IMR-90 (cell line): ENCODE measurements around the gene GYG2. TPM values are rescaled to one million over a fixed set of nuclear protein-coding genes. Genes with fewer than 3 reads are reported as not detected.

ENCODE experiments used
- ATAC-seq: fragments of 200-7000 bp; cut with Tn5 transposase; 2 replicates; pipeline ENCODE4 v1.9.1; 2020; ENCODE audit warnings: low read depth, mild to moderate bottlenecking, moderate library complexity
- BruUV-seq: library from RNA; stranded (reverse); fragments of 400-500 nt; replicated peaks from 2 replicates; lab custom pipeline; 2021; lab: Mats Ljungman, UMichigan
- CTCF ChIA-PET: fragments of 300-600 bp; formaldehyde crosslinking; extraction: SDS; loops from one replicate; lab custom pipeline; 2021; ENCODE audit warnings: antibody characterized with exemption; lab: Yijun Ruan, JAX
- POLR2A ChIA-PET: fragments of 300-600 bp; sonication (Branson Sonifier 250); formaldehyde crosslinking; loops from one replicate; lab custom pipeline; 2022; ENCODE audit warnings: antibody characterized with exemption; ENCODE audit not compliant: unreplicated experiment; lab: Charles Lee
- DNase-seq: peaks from one replicate; pipeline ENCODE4 v3.0.0; 2013
- H2AFZ ChIP-seq: replicated peaks from 2 replicates; pipeline ENCODE3; 2013; ENCODE audit warnings: low read length, mild to moderate bottlenecking; ENCODE audit not compliant: poor library complexity
- H2AK5ac ChIP-seq: 2 replicates; pipeline ENCODE4 v1.6.1; 2013; ENCODE audit warnings: low read depth, low read length, inconsistent platforms
- H2AK9ac ChIP-seq: replicated peaks from 2 replicates; pipeline ENCODE3; 2013; ENCODE audit warnings: mild to moderate bottlenecking, low read depth, low read length, moderate library complexity; ENCODE audit not compliant: poor library complexity
- H2BK120ac ChIP-seq: 2 replicates; pipeline ENCODE4 v1.6.1; 2013; ENCODE audit warnings: low read depth, low read length, inconsistent platforms
- H2BK15ac ChIP-seq: 3 replicates; pipeline ENCODE4 v1.6.1; 2013; ENCODE audit warnings: low read depth, low read length, inconsistent platforms
- H2BK20ac ChIP-seq: 2 replicates; pipeline ENCODE4 v1.6.1; 2013; ENCODE audit warnings: low read depth, mild to moderate bottlenecking, inconsistent platforms, low read length, moderate library complexity
- H2BK5ac ChIP-seq: 2 replicates; pipeline ENCODE4 v1.6.1; 2013; ENCODE audit warnings: mild to moderate bottlenecking, low read depth, low read length, inconsistent platforms; ENCODE audit not compliant: poor library complexity, severe bottlenecking
- H3K14ac ChIP-seq: replicated peaks from 2 replicates; pipeline ENCODE4 v1.6.1; 2013; ENCODE audit warnings: low read depth, low read length, inconsistent platforms
- H3K18ac ChIP-seq: 2 replicates; pipeline ENCODE4 v1.6.1; 2013; ENCODE audit warnings: low read depth, low read length, control low read depth
- H3K23ac ChIP-seq: 2 replicates; pipeline ENCODE4 v1.6.1; 2013; ENCODE audit warnings: low read depth, low read length, inconsistent platforms
- H3K27ac ChIP-seq: 2 replicates; pipeline ENCODE4 v1.5.1; 2013; ENCODE audit warnings: mild to moderate bottlenecking, control low read depth, low read length; ENCODE audit not compliant: insufficient read depth
- H3K27me3 ChIP-seq: 2 replicates; pipeline ENCODE4 v1.6.1; 2013; ENCODE audit warnings: low read length; ENCODE audit not compliant: control insufficient read depth, insufficient read depth
- H3K36me3 ChIP-seq: 2 replicates; pipeline ENCODE4 v1.6.1; 2013; ENCODE audit warnings: low read length, mixed read lengths; ENCODE audit not compliant: control insufficient read depth, insufficient read depth
- H3K4ac ChIP-seq: 2 replicates; pipeline ENCODE4 v1.6.1; 2013; ENCODE audit warnings: low read depth, low read length, inconsistent platforms
- H3K4me1 ChIP-seq: 2 replicates; pipeline ENCODE4 v1.6.1; 2013; ENCODE audit warnings: low read length, mixed read lengths; ENCODE audit not compliant: control insufficient read depth, insufficient read depth
- H3K4me2 ChIP-seq: 2 replicates; pipeline ENCODE4 v1.6.1; 2013; ENCODE audit warnings: low read depth, mild to moderate bottlenecking, control low read depth, low read length, moderate library complexity
- H3K4me3 ChIP-seq: 2 replicates; pipeline ENCODE4 v1.5.1; 2013; ENCODE audit warnings: low read depth, mild to moderate bottlenecking, control low read depth, low read length, moderate library complexity; ENCODE audit not compliant: insufficient read depth
- H3K56ac ChIP-seq: 2 replicates; pipeline ENCODE4 v1.6.1; 2013; ENCODE audit warnings: low read length, inconsistent platforms; ENCODE audit not compliant: insufficient read depth; ENCODE audit errors: extremely low read depth
- H3K79me1 ChIP-seq, 2 experiments: 2 replicates each; pipeline ENCODE4 v1.6.1; 2013; ENCODE audit warnings: low read length in 2 of 2, inconsistent platforms in 1 of 2, low read depth in 1 of 2
- H3K9ac ChIP-seq: 2 replicates; pipeline ENCODE4 v1.6.1; 2013; ENCODE audit warnings: low read depth, low read length, control low read depth
- H3K9me1 ChIP-seq: 2 replicates; pipeline ENCODE4 v1.6.1; 2013; ENCODE audit warnings: low read length, inconsistent platforms; ENCODE audit not compliant: insufficient read depth
- H3K9me3 ChIP-seq: 2 replicates; pipeline ENCODE4 v1.6.1; 2013; ENCODE audit warnings: low read length; ENCODE audit not compliant: control insufficient read depth, insufficient read depth
- H4K20me1 ChIP-seq: 2 replicates; pipeline ENCODE4 v1.6.1; 2013; ENCODE audit warnings: low read length, inconsistent platforms; ENCODE audit not compliant: insufficient read depth
- H4K5ac ChIP-seq: 2 replicates; pipeline ENCODE4 v1.6.1; 2013; ENCODE audit warnings: mild to moderate bottlenecking, low read depth, low read length, control low read depth
- H4K8ac ChIP-seq, 2 experiments: 2 replicates each; pipeline ENCODE4 v1.6.1; 2013; ENCODE audit warnings: low read depth in 2 of 2, low read length in 2 of 2, control low read depth in 1 of 2, inconsistent platforms in 1 of 2
- H4K91ac ChIP-seq: 2 replicates; pipeline ENCODE4 v1.6.1; 2013; ENCODE audit warnings: low read depth, low read length, inconsistent platforms; ENCODE audit not compliant: insufficient read depth
- BHLHE40 ChIP-seq: fragments of 150-350 bp; IDR thresholded peaks from 2 replicates; pipeline ENCODE4 v1.6.1; 2016; ENCODE audit warnings: mild to moderate bottlenecking, low read depth, low read length
- CEBPB ChIP-seq: IDR thresholded peaks from 2 replicates; pipeline ENCODE4 v1.6.1; 2012; ENCODE audit warnings: low read depth, low read length, improper control_type of control experiment
- CHD1 ChIP-seq: IDR thresholded peaks from 2 replicates; pipeline ENCODE4 v1.6.1; 2012; ENCODE audit warnings: low read depth, low read length, improper control_type of control experiment
- CTCF ChIP-seq: conservative IDR thresholded peaks from 2 replicates; pipeline ENCODE4 v1.5.1; 2012; ENCODE audit warnings: mild to moderate bottlenecking, low read depth, low read length, improper control_type of control experiment
- FOS ChIP-seq: fragments of 150-350 bp; IDR thresholded peaks from 2 replicates; pipeline ENCODE4 v1.6.1; 2016; ENCODE audit warnings: low read depth, low read length
- MAFK ChIP-seq: IDR thresholded peaks from 2 replicates; pipeline ENCODE4 v1.6.1; 2012; ENCODE audit warnings: low read depth, low read length, improper control_type of control experiment
- MAZ ChIP-seq: IDR thresholded peaks from 2 replicates; pipeline ENCODE4 v1.6.1; 2012; ENCODE audit warnings: low read depth, mild to moderate bottlenecking, low read length, improper control_type of control experiment, moderate library complexity, borderline replicate concordance
- MXI1 ChIP-seq: IDR thresholded peaks from 2 replicates; pipeline ENCODE4 v1.6.1; 2012; ENCODE audit warnings: low read depth, mild to moderate bottlenecking, low read length, moderate library complexity, borderline replicate concordance
- NFE2L2 ChIP-seq: fragments of 150-350 bp; IDR thresholded peaks from 2 replicates; pipeline ENCODE4 v1.6.1; 2016; ENCODE audit warnings: low read depth, mild to moderate bottlenecking, low read length
- RAD21 ChIP-seq: IDR thresholded peaks from 2 replicates; pipeline ENCODE4 v1.6.1; 2012; ENCODE audit warnings: low read length, improper control_type of control experiment
- RCOR1 ChIP-seq: IDR thresholded peaks from 2 replicates; pipeline ENCODE4 v1.6.1; 2012; ENCODE audit warnings: mild to moderate bottlenecking, low read length, improper control_type of control experiment; ENCODE audit not compliant: insufficient replicate concordance
- RFX5 ChIP-seq: IDR thresholded peaks from 2 replicates; pipeline ENCODE4 v1.8.0; 2012; ENCODE audit warnings: low read depth, mild to moderate bottlenecking, low read length, moderate library complexity
- SMC3 ChIP-seq: fragments of 150-350 bp; IDR thresholded peaks from 2 replicates; pipeline ENCODE4 v1.6.1; 2016; ENCODE audit warnings: low read depth, mild to moderate bottlenecking, antibody characterized with exemption, low read length, moderate library complexity
- WGBS, 2 experiments: methylation state at CpG; one replicate each; pipeline versions ENCODE4 v1.1.5 to v1.1.7; 2013; ENCODE audit warnings: missing lambda C conversion rate in 2 of 2; ENCODE audit not compliant: insufficient read length in 1 of 2; ENCODE audit errors: extremely low coverage in 2 of 2; 5-methylcytosine and 5-hydroxymethylcytosine counted together
- dilution Hi-C: fragments of 300-500 bp; cut with HindIII; formaldehyde crosslinking; loops from one replicate; pipeline ENCODE4 v1.14.3; 2018; ENCODE audit warnings: low sequenced_read_pairs; ENCODE audit not compliant: unreplicated experiment
- in situ Hi-C: fragments of 300-500 bp; cut with MboI; formaldehyde crosslinking; loops from 3 replicates; pipeline ENCODE4 v1.14.3; 2019; ENCODE audit warnings: low sequenced_read_pairs, inconsistent platforms, mixed read lengths
- intact Hi-C: fragments of 100-400 bp; cut with micrococcal nuclease; formaldehyde crosslinking; loops from 2 replicates; pipeline ENCODE4 v1.10.0; 2022
- polyA plus RNA-seq, 3 experiments: library from polyadenylated mRNA; depleted of rRNA; stranded (reverse); fragments of >200 nt; gene quantifications; 2 replicates each; pipeline ENCODE4 v1.2.3, GENCODE V29; 2012; ENCODE audit warnings: low replicate concordance in 1 of 3
- total RNA-seq: library from RNA; depleted of rRNA; stranded (reverse); fragments of >200 nt; gene quantifications from 2 replicates; pipeline ENCODE4 v1.2.3, GENCODE V29; 2012
- TF ChIP-seq, protein P1 (sequence below): fragments of 150-350 bp; IDR thresholded peaks from 2 replicates; pipeline ENCODE4 v1.6.1; 2016; ENCODE audit warnings: low read depth, mild to moderate bottlenecking, low read length, moderate library complexity, borderline replicate concordance

Gene GYG2
- total and polyA plus RNA-seq, 2 of the 4 experiments (the other 2 are of a cell fraction) = 9.6 to 13.1 TPM

DNA sequence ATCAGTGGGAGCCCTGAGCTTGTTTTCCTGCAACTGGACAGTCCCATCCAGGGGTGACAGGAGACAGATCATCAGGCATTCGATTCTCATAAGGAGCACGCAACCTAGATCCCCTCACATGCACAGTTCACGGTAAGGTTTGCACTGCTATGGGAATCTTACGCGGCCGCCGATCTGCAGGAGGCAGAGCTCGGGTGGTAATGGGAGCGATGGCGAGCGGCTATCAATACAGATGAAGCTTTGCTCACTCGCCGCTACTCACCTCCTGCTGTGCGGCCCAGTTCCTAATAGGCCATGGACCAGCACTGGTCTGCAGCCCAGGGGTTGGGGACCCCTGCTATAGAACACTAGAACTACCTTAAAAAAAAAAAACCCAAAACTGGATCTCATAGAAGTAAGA lies 55.0 kb downstream of the GYG2 start:
- Histone ChIP-seq H3K4ac (no peak overlapping the region), H3K23ac (no peak overlapping the region), H3K56ac (no peak overlapping the region), H4K20me1 (no peaks in the 10 kb centered on the region), H2AFZ (no peak overlapping the region), H2BK5ac (no peak overlapping the region), H4K91ac (no peak overlapping the region), H3K27me3 (no peaks in the 10 kb centered on the region), H3K27ac (no peak overlapping the region), H2BK15ac (no peak overlapping the region), H3K4me1 (no peaks in the 10 kb centered on the region), H3K14ac (no peak overlapping the region), H3K18ac (no peak overlapping the region), H3K79me1 (no peaks in the 10 kb centered on the region), H3K4me2 (no peak overlapping the region), H2AK9ac (no peak overlapping the region), H3K9me1 (no peaks in the 10 kb centered on the region), H3K36me3 (peaks cover 10% of the 10 kb centered on the region), H4K5ac (no peak overlapping the region), H2BK120ac (no peak overlapping the region), H3K9me3 (no peaks in the 10 kb centered on the region), H4K8ac (no peak overlapping the region), H2BK20ac (no peak overlapping the region), H3K9ac (no peak overlapping the region), H3K4me3 (no peak overlapping the region), H2AK5ac (no peak overlapping the region)
- TF ChIP-seq CHD1 = no peak
- TF ChIP-seq MAFK = no peak
- no peak for TF ChIP-seq SMC3
- no peak for TF ChIP-seq RFX5
- TF ChIP-seq MXI1 = no peak
- TF ChIP-seq CTCF = no peak
- TF ChIP-seq BHLHE40 = no peak
- TF ChIP-seq FOS = no peak
- no peak for TF ChIP-seq NFE2L2
- TF ChIP-seq RAD21 = no peak
- no peak for TF ChIP-seq CEBPB
- TF ChIP-seq MAZ = no peak
- no peak for TF ChIP-seq RCOR1
- TF ChIP-seq, protein P1, sequence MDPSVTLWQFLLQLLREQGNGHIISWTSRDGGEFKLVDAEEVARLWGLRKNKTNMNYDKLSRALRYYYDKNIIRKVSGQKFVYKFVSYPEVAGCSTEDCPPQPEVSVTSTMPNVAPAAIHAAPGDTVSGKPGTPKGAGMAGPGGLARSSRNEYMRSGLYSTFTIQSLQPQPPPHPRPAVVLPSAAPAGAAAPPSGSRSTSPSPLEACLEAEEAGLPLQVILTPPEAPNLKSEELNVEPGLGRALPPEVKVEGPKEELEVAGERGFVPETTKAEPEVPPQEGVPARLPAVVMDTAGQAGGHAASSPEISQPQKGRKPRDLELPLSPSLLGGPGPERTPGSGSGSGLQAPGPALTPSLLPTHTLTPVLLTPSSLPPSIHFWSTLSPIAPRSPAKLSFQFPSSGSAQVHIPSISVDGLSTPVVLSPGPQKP = no peak
- in situ Hi-C loops (loop anchor here (25.0 kb wide), 1 partner anchor 754 kb away; no protein-coding TSS in a partner anchor), dilution Hi-C loops (no loop called here), intact Hi-C loops (no loop called here)
- DNase-seq (no peak), ATAC-seq (no peak)
- WGBS, 2 experiments = no CpG with 5 or more reads among the region's 14 CpGs
- ChIA-PET CTCF (no interaction called here), POLR2A (interaction anchor here (0.5 to 0.6 kb wide), 2 partner anchors 14 to 86 kb away, joined by 3 to 4 read pairs; no protein-coding TSS in a partner anchor)
- no TSS peak for BruUV-seq
